SU-DHL-6 (cell line): ENCODE measurements around the gene TGM6.

Experiments
- H2AFZ ChIP-seq: fragments of 200-600 bp; sonication (generic); 2 replicates; pipeline ENCODE4 v1.6.1; 2014; ENCODE audit warnings: low read depth, mild to moderate bottlenecking, moderate library complexity, mixed read lengths, antibody characterized with exemption, low read length; ENCODE audit not compliant: severe bottlenecking
- H3F3A ChIP-seq: fragments of 200-600 bp; shearing (Covaris generic); 2 replicates; pipeline ENCODE4 v1.6.0; 2016; ENCODE audit warnings: antibody characterized with exemption, mild to moderate bottlenecking; ENCODE audit not compliant: insufficient read depth
- H3K27ac ChIP-seq: fragments of 200-600 bp; sonication (generic); 2 replicates; pipeline ENCODE4 v1.5.1; 2016; ENCODE audit warnings: low read depth, mild to moderate bottlenecking, low read length, moderate library complexity, mixed read lengths
- H3K27me3 ChIP-seq: fragments of 200-600 bp; sonication (generic), shearing (Covaris generic); 2 replicates; pipeline ENCODE4 v1.6.0; 2014; ENCODE audit warnings: mild to moderate bottlenecking, low read length
- H3K36me3 ChIP-seq: fragments of 200-600 bp; sonication (generic); 2 replicates; pipeline ENCODE4 v1.6.1; 2014; ENCODE audit warnings: mild to moderate bottlenecking, low read length, mixed read lengths
- H3K4me2 ChIP-seq: fragments of 300-600, 200-600 bp; shearing (Covaris generic), sonication (generic); 2 replicates; pipeline ENCODE4 v1.6.0; 2014; ENCODE audit warnings: low read length, low read depth, mild to moderate bottlenecking; ENCODE audit not compliant: poor library complexity, severe bottlenecking
- H3K4me3 ChIP-seq: fragments of 200-600 bp; sonication (generic); 2 replicates; pipeline ENCODE4 v1.5.1; 2014; ENCODE audit warnings: antibody characterized with exemption, low read length, mild to moderate bottlenecking, mixed read lengths; ENCODE audit not compliant: insufficient read depth, poor library complexity, severe bottlenecking
- H3K79me2 ChIP-seq: fragments of 200-600 bp; sonication (generic); 2 replicates; pipeline ENCODE4 v1.6.1; 2014; ENCODE audit warnings: mild to moderate bottlenecking, low read length, moderate library complexity; ENCODE audit not compliant: insufficient read depth
- H3K9ac ChIP-seq: fragments of 200-600 bp; sonication (generic); 2 replicates; pipeline ENCODE4 v1.7.0; 2014; ENCODE audit warnings: mild to moderate bottlenecking, low read length
- H3K9me2 ChIP-seq: fragments of 200-600 bp; sonication (generic); replicated peaks from 2 replicates; pipeline ENCODE4 v1.6.1; 2014; ENCODE audit warnings: low read length; ENCODE audit not compliant: insufficient read depth
- H3K9me3 ChIP-seq: fragments of 200-600 bp; sonication (generic); 2 replicates; pipeline ENCODE4 v1.6.1; 2014; ENCODE audit warnings: low read length, mixed read lengths; ENCODE audit not compliant: insufficient read depth
- H4K20me1 ChIP-seq: fragments of 200-600 bp; sonication (generic); 2 replicates; pipeline ENCODE4 v1.6.1; 2014; ENCODE audit warnings: low read depth, mild to moderate bottlenecking, antibody characterized with exemption, low read length, moderate library complexity, mixed read lengths
- EZH2phosphoT487 ChIP-seq: fragments of 200-600 bp; sonication (generic), shearing (Covaris generic); conservative IDR thresholded peaks from 2 replicates; pipeline ENCODE4 v1.6.1; 2018; ENCODE audit warnings: mild to moderate bottlenecking, antibody characterized with exemption, low read length, moderate library complexity, mixed read lengths
- TF ChIP-seq, protein P1 (sequence below): fragments of 200-600 bp; sonication (generic); IDR thresholded peaks from one replicate; pipeline ENCODE4 v1.5.1; 2017; ENCODE audit warnings: antibody characterized with exemption, mild to moderate bottlenecking, low read length, moderate library complexity; ENCODE audit not compliant: insufficient read depth, poor library complexity, severe bottlenecking

Gene TGM6

GRCh38 chr20:2364044-2364443 lies 16.7 kb upstream of the TGM6 start:
- Histone ChIP-seq H3K36me3 (no peaks in the 10 kb centered on the region), H3K27ac (no peak overlapping the region), H4K20me1 (no peaks in the 10 kb centered on the region), H3K4me2 (no peak overlapping the region), H3K9ac (no peak overlapping the region), H3K9me2 (no peaks in the 10 kb centered on the region; the same call in 1 of the 2 replicates), H2AFZ (no peak overlapping the region), H3K9me3 (peaks cover 7% of the 10 kb centered on the region; the same call in 1 of the 2 replicates), H3F3A (no peaks in the 10 kb centered on the region), H3K79me2 (no peaks in the 10 kb centered on the region), H3K4me3 (no peak overlapping the region), H3K27me3 (no peaks in the 10 kb centered on the region)
- no peak for TF ChIP-seq EZH2phosphoT487
- TF ChIP-seq, protein P1, sequence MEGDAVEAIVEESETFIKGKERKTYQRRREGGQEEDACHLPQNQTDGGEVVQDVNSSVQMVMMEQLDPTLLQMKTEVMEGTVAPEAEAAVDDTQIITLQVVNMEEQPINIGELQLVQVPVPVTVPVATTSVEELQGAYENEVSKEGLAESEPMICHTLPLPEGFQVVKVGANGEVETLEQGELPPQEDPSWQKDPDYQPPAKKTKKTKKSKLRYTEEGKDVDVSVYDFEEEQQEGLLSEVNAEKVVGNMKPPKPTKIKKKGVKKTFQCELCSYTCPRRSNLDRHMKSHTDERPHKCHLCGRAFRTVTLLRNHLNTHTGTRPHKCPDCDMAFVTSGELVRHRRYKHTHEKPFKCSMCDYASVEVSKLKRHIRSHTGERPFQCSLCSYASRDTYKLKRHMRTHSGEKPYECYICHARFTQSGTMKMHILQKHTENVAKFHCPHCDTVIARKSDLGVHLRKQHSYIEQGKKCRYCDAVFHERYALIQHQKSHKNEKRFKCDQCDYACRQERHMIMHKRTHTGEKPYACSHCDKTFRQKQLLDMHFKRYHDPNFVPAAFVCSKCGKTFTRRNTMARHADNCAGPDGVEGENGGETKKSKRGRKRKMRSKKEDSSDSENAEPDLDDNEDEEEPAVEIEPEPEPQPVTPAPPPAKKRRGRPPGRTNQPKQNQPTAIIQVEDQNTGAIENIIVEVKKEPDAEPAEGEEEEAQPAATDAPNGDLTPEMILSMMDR, result no peak

DNA sequence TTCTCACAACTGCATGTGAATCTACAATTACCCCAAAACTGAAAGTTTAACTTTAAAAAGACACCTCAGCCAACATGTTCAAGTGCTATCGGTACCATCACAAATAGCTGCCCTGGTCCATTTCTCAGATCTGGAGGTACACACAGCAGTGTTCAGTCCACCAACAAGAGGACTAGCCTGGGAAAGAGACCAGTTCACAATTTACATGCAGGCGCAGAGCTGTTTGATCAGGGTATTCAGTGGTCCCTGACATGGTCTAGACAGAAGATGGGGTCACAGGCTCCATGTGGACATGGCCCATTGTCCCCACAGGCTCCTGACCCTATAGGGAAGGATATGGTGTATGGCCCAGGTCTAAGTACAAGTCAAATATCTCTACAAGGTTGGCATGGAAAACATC lies 15.6 kb upstream of the TGM6 start:
- H3K4me2 ChIP-seq, result no peak overlapping the region
- H3F3A ChIP-seq, result no peaks in the 10 kb centered on the region
- H3K27ac ChIP-seq, result no peak overlapping the region
- H2AFZ ChIP-seq, result no peak overlapping the region
- H3K4me3 ChIP-seq, result no peak overlapping the region
- no peaks in the 10 kb centered on the region for H3K36me3 ChIP-seq
- H4K20me1 ChIP-seq, result no peaks in the 10 kb centered on the region
- H3K27me3 ChIP-seq, result no peaks in the 10 kb centered on the region
- no peak overlapping the region for H3K9ac ChIP-seq
- no peaks in the 10 kb centered on the region for H3K79me2 ChIP-seq
- TF ChIP-seq, protein P1, result no peak
- TF ChIP-seq EZH2phosphoT487, result no peak
- peaks cover 7% of the 10 kb centered on the region; the same call in 1 of the 2 replicates for H3K9me3 ChIP-seq
- H3K9me2 ChIP-seq, result no peaks in the 10 kb centered on the region; the same call in 1 of the 2 replicates

DNA sequence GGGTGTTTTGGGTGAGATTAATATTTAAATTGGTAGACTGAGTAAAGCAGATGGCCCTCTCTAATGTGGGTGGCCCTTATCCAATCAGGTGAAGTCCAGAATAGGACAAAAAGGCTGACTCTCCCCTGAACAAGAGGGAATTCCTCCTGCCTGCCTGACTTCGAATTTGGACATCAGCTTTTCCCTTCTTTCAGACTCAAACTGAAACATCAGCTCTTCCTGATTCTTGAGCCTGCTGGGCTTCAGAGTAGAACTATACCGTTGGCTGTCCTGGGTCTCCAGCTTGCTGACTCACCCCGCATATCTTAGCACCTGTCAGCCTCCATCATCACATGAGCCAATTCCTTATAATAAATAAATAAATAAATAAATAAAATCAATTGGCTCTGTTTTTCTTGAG lies 15.0 kb upstream of the TGM6 start:
- no peaks in the 10 kb centered on the region for H3K79me2 ChIP-seq
- no peak overlapping the region for H3K27ac ChIP-seq
- H3K9me2 ChIP-seq, result no peaks in the 10 kb centered on the region; the same call in 1 of the 2 replicates
- H3K27me3 ChIP-seq, result no peaks in the 10 kb centered on the region
- no peak overlapping the region for H2AFZ ChIP-seq
- no peaks in the 10 kb centered on the region for H3K36me3 ChIP-seq
- TF ChIP-seq EZH2phosphoT487, result no peak
- TF ChIP-seq, protein P1, result no peak
- H3K9ac ChIP-seq, result no peak overlapping the region
- no peaks in the 10 kb centered on the region for H4K20me1 ChIP-seq
- H3K4me2 ChIP-seq, result no peak overlapping the region
- no peak overlapping the region for H3K4me3 ChIP-seq
- peaks cover 7% of the 10 kb centered on the region; the same call in 1 of the 2 replicates for H3K9me3 ChIP-seq
- no peaks in the 10 kb centered on the region for H3F3A ChIP-seq
